KMS-11 (cell line): ENCODE measurements around the gene INPP4A.

ENCODE experiments used
- H2AFZ ChIP-seq: fragments of 200-600 bp; sonication (generic); 2 replicates; pipeline ENCODE4 v1.6.1; 2016; ENCODE audit warnings: antibody characterized with exemption, mixed run types, low read depth
- H3K27ac ChIP-seq: fragments of 200-600 bp; sonication (generic); 2 replicates; pipeline ENCODE4 v1.6.1; 2016; ENCODE audit warnings: mild to moderate bottlenecking, mixed run types
- H3K27me3 ChIP-seq: fragments of 200-600 bp; sonication (generic); 2 replicates; pipeline ENCODE4 v1.6.1; 2017; ENCODE audit warnings: mild to moderate bottlenecking, low read depth, mixed run types, moderate library complexity; ENCODE audit not compliant: insufficient read depth
- H3K36me3 ChIP-seq: fragments of 200-600 bp; sonication (generic); 2 replicates; pipeline ENCODE4 v1.6.1; 2017; ENCODE audit warnings: mild to moderate bottlenecking, mixed run types; ENCODE audit not compliant: insufficient read depth
- H3K4me1 ChIP-seq: fragments of 200-600 bp; sonication (generic); 2 replicates; pipeline ENCODE4 v1.6.1; 2016; ENCODE audit warnings: mild to moderate bottlenecking, low read depth, mixed run types; ENCODE audit not compliant: poor library complexity, severe bottlenecking
- H3K4me2 ChIP-seq: fragments of 200-600 bp; sonication (generic); 2 replicates; pipeline ENCODE4 v1.7.0; 2016; ENCODE audit warnings: mild to moderate bottlenecking, mixed run types
- H3K4me3 ChIP-seq: fragments of 200-600 bp; sonication (generic); IDR thresholded peaks from 2 replicates; pipeline ENCODE4 v1.6.1; 2017; ENCODE audit warnings: low read depth, low read length, mixed read lengths; ENCODE audit not compliant: insufficient read depth
- H3K79me2 ChIP-seq: fragments of 200-600 bp; sonication (generic); 2 replicates; pipeline ENCODE4 v1.6.1; 2016; ENCODE audit warnings: low read depth, mixed run types; ENCODE audit not compliant: insufficient read depth
- H3K9ac ChIP-seq: fragments of 200-600 bp; sonication (generic); 2 replicates; pipeline ENCODE4 v1.6.1; 2016; ENCODE audit warnings: mild to moderate bottlenecking, mixed run types
- H4K20me1 ChIP-seq: fragments of 200-600 bp; sonication (generic); 2 replicates; pipeline ENCODE4 v1.6.1; 2016; ENCODE audit warnings: mild to moderate bottlenecking, mixed run types; ENCODE audit not compliant: insufficient read depth
- CTCF ChIP-seq: fragments of 200-600 bp; sonication (generic); conservative IDR thresholded peaks from 2 replicates; pipeline ENCODE4 v1.6.1; 2017; ENCODE audit warnings: low read depth, mild to moderate bottlenecking, antibody characterized with exemption, low read length, moderate library complexity, mixed read lengths

The INPP4A gene

GRCh38 chr2:98559581-98559980 is 114.9 kb downstream of the INPP4A start:
- no peak for TF ChIP-seq CTCF
- peaks cover 9% of the 10 kb centered on the region; the same call in 1 of the 2 replicates for H3K36me3 ChIP-seq
- no peak overlapping the region for H3K4me2 ChIP-seq
- no peaks in the 10 kb centered on the region for H3K27me3 ChIP-seq
- H3K4me3 ChIP-seq: no peak overlapping the region
- H4K20me1 ChIP-seq: no peaks in the 10 kb centered on the region
- H3K9ac ChIP-seq: no peak overlapping the region
- no peaks in the 10 kb centered on the region for H3K79me2 ChIP-seq
- no peak overlapping the region for H2AFZ ChIP-seq
- no peak overlapping the region for H3K27ac ChIP-seq
- no peaks in the 10 kb centered on the region for H3K4me1 ChIP-seq

- H3K79me2 ChIP-seq: no peaks in the 10 kb centered on the region
- no peak for TF ChIP-seq CTCF
- no peaks in the 10 kb centered on the region for H3K27me3 ChIP-seq
- H3K27ac ChIP-seq: no peak overlapping the region
- peaks cover 9% of the 10 kb centered on the region; the same call in 1 of the 2 replicates for H3K36me3 ChIP-seq
- H3K4me2 ChIP-seq: no peak overlapping the region
- no peaks in the 10 kb centered on the region for H4K20me1 ChIP-seq
- H3K4me1 ChIP-seq: no peaks in the 10 kb centered on the region
- no peak overlapping the region for H3K9ac ChIP-seq
- H2AFZ ChIP-seq: no peak overlapping the region
- no peak overlapping the region for H3K4me3 ChIP-seq
Measured at GRCh38 chr2:98560256-98560771, 115.7 kb downstream of the INPP4A start.

- Histone ChIP-seq H3K4me3 (no peak overlapping the region), H3K36me3 (peaks cover 9% of the 10 kb centered on the region; the same call in 1 of the 2 replicates), H3K4me1 (no peaks in the 10 kb centered on the region), H4K20me1 (no peaks in the 10 kb centered on the region), H3K27ac (no peak overlapping the region), H3K79me2 (no peaks in the 10 kb centered on the region), H2AFZ (no peak overlapping the region), H3K4me2 (no peak overlapping the region), H3K27me3 (no peaks in the 10 kb centered on the region), H3K9ac (no peak overlapping the region)
- no peak for TF ChIP-seq CTCF
Measured at GRCh38 chr2:98561018-98561417, 116.4 kb downstream of the INPP4A start.

GRCh38 chr2:98561902-98562695 is 117.4 kb downstream of the INPP4A start:
- no peak for TF ChIP-seq CTCF
- H3K4me2 ChIP-seq: no peak overlapping the region
- no peaks in the 10 kb centered on the region for H3K4me1 ChIP-seq
- H4K20me1 ChIP-seq: no peaks in the 10 kb centered on the region
- no peak overlapping the region for H3K27ac ChIP-seq
- H3K36me3 ChIP-seq: peaks cover 9% of the 10 kb centered on the region; the same call in 1 of the 2 replicates
- no peaks in the 10 kb centered on the region for H3K79me2 ChIP-seq
- H2AFZ ChIP-seq: no peak overlapping the region
- no peak overlapping the region for H3K9ac ChIP-seq
- no peak overlapping the region for H3K4me3 ChIP-seq
- no peaks in the 10 kb centered on the region for H3K27me3 ChIP-seq
